Measurements from ENCODE around the gene CGNL1.

The CGNL1 gene

GRCh38 chr15:57357799-57358198, 18.5 kb upstream of the CGNL1 start:
- no peak for DNase-seq (ENCODE audit: low spot score)
- in situ Hi-C loops (cut with MboI; ENCODE audit: low pct_unique_long_range_greater_than_20kb, low sequenced_read_pairs, unreplicated experiment) = no loop called here
- TF ChIP-seq CTCF (IDR thresholded peaks at IDR 0.05; ENCODE audit: extremely low read depth, insufficient read depth, missing control alignments) = no peak

DNA sequence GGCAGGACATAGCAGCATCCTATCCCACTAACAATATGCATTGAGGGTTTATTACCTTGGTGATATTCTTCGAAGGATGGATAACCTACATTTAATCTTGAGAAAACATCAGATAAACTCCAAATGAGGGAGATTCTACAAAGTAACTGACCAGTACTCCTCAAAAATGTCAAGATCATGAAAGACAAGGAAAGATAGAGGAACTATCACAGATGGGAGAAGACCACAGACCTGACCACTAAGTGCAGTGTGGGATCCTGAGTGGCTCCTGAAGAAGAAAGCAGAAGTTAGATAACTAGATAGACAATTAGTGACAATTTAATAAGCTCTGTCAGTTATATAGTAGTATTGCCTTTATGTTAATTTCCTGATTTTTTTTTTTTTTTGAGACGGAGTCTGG, 17.7 kb upstream of the CGNL1 start:
- DNase-seq (ENCODE audit: low spot score) = no peak
- no peak for TF ChIP-seq CTCF (IDR thresholded peaks at IDR 0.05; ENCODE audit: extremely low read depth, insufficient read depth, missing control alignments)
- in situ Hi-C loops (cut with MboI; ENCODE audit: low pct_unique_long_range_greater_than_20kb, low sequenced_read_pairs, unreplicated experiment) = no loop called here

DNA sequence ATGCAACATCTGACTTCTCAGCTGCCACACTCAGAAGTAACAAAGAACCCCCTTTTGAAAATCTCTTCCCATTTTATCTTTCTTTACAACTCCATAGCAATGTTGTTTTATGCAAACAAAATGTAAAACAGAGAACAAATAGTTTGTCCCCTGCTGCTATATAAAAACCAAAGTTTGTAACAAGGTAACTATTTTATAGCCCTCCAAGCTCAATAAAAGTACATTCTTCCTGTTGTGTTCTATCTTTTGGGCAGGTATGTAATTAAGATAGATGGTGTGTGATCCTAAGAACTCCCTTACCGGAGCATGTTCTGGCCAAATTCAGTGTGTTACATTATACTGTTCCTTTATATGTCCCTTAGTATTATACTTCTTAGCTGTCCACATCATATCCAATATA, 12.6 kb upstream of the CGNL1 start:
- in situ Hi-C loops (cut with MboI; ENCODE audit: low pct_unique_long_range_greater_than_20kb, low sequenced_read_pairs, unreplicated experiment) = no loop called here
- no peak for TF ChIP-seq CTCF (IDR thresholded peaks at IDR 0.05; ENCODE audit: extremely low read depth, insufficient read depth, missing control alignments)
- no peak for DNase-seq (ENCODE audit: low spot score)

DNA sequence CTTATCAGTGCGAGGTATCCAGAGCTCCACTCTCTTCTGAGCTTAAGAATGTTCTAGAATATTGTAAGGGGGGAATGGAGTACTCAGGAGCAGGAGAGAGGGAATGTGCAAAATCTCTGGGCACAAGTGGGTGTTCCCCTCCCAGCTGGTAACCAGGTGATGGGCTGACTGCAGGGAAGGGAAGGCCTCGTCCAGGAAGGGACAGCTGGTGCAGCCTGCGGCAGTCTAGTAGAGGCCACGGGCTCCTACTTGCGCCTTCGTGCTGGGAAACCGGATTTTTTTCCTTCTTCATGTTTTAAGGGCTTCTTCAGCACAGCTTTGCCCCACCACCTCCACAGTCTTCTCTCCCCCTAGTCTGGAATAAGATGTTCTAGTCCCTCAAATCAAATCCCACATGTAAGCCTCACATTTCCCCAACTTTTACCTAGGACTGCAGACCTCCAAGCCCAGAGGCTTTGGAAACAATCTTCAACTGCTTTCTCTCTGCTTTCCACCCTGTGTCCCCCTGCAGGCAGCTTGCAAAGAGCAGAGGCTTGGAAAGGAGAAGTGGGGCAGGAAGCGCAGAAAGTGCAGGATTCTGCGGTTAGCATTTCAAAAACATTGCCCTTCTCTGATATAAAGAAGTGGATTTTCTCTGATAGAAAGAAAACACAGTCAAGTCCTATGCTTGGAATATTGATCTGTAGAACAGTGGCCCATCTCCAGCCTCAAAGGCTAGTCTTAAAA, 11.9 kb upstream of the CGNL1 start:
- in situ Hi-C loops (cut with MboI; ENCODE audit: low pct_unique_long_range_greater_than_20kb, low sequenced_read_pairs, unreplicated experiment) = no loop called here
- DNase-seq (ENCODE audit: low spot score) = no peak
- no peak for TF ChIP-seq CTCF (IDR thresholded peaks at IDR 0.05; ENCODE audit: extremely low read depth, insufficient read depth, missing control alignments)

DNA sequence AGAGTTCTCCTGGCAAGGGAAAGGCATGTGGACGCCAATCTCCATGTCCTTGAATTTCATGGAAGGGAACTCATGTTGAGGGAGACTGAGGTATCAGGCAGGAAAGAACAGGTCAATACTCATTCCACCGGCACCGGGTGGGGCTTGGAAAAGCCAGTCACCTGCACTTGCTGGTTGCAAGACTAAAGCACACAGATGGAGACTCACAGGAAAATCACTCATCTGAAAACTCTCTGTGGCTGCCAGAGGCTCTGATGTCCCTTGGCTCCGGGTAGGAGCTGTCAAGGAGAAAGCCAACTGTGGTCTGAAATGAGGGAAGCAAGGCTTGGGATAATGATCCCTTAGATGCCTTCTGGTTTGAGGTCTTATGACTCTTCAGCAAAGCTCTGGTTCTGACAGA, 8.7 kb upstream of the CGNL1 start:
- in situ Hi-C loops (cut with MboI; ENCODE audit: low pct_unique_long_range_greater_than_20kb, low sequenced_read_pairs, unreplicated experiment) = no loop called here

DNA sequence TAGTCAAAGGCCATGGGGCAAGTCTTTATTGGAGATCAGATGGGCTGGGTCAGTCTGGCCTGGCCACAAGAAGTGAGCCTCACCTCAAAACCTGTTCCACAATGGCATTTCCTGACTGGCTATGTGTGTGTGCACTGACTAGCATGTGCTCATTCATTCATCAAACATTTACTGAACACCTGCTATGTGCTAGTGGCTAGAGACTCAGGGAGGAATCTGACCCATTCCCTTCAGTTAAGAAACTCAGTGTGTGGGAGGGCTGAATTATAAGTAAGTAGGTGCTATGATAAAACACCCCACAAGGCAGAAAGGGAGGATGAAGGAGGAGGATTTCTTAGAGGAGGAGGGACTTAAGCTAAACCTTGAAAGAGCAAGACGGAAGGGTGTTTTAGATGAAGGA, 5.4 kb upstream of the CGNL1 start:
- in situ Hi-C loops (cut with MboI; ENCODE audit: low pct_unique_long_range_greater_than_20kb, low sequenced_read_pairs, unreplicated experiment) = no loop called here

More for the DNA sequence above, 8.7 kb upstream of the CGNL1 start:
- DNase-seq (ENCODE audit: low spot score) = no peak
- TF ChIP-seq CTCF (IDR thresholded peaks at IDR 0.05; ENCODE audit: extremely low read depth, insufficient read depth, missing control alignments) = no peak

More for the DNA sequence above, 5.4 kb upstream of the CGNL1 start:
- TF ChIP-seq CTCF (IDR thresholded peaks at IDR 0.05; ENCODE audit: extremely low read depth, insufficient read depth, missing control alignments) = no peak
- DNase-seq (ENCODE audit: low spot score) = no peak
